Cardiac muscle cell (in vitro differentiated cells and primary cell): ENCODE results near the gene HNRNPUL1. TPM values are rescaled to one million over a fixed set of nuclear protein-coding genes. Genes with fewer than 3 reads are reported as not detected.

ENCODE experiments used
- DNase-seq, 2 donors: peaks; one replicate each; pipeline versions ENCODE4 v3.0.0 to v3.0.0-alpha.2; 2010 to 2017; ENCODE audit warnings: low read depth in 1 of 2, low spot score in 1 of 2
- H3K27ac ChIP-seq: fragments of 200-600 bp; sonication (generic); 2 replicates; pipeline ENCODE4 v1.5.1; 2016
- H3K27me3 ChIP-seq: fragments of 200-600 bp; sonication (generic); 2 replicates; pipeline ENCODE4 v1.6.0; 2016; ENCODE audit warnings: control low read depth
- H3K36me3 ChIP-seq: fragments of 200-600 bp; sonication (generic); 2 replicates; pipeline ENCODE4 v1.5.1; 2016; ENCODE audit warnings: control low read depth
- H3K4me1 ChIP-seq: fragments of 200-600 bp; sonication (generic); 2 replicates; pipeline ENCODE4 v1.8.1; 2017; ENCODE audit warnings: low read depth, mild to moderate bottlenecking, mixed run types
- H3K4me3 ChIP-seq: fragments of 200-600 bp; sonication (generic); 2 replicates; pipeline ENCODE4 v1.5.1; 2016; ENCODE audit warnings: mild to moderate bottlenecking
- H3K9me3 ChIP-seq: fragments of 200-600 bp; sonication (generic); 2 replicates; pipeline ENCODE4 v1.5.1; 2017; ENCODE audit warnings: low read depth, mild to moderate bottlenecking, control low read depth
- polyA plus RNA-seq: library from polyadenylated mRNA; unstranded; fragments of >200 nt; fragmentation: Nextera tagmentation; extraction: Ambion mirVana; gene quantifications from 2 replicates; pipeline ENCODE4 v1.2.1, GENCODE V29; 2016
- total RNA-seq: library from RNA; depleted of rRNA; stranded (reverse); fragments of >200 nt; gene quantifications from 2 replicates; pipeline ENCODE4 v1.2.3, GENCODE V29; 2016
- TF ChIP-seq, protein P1 (sequence below): IDR thresholded peaks from 2 replicates; pipeline ENCODE4 v1.5.1; 2012; ENCODE audit warnings: low read depth, mild to moderate bottlenecking, low read length

HNRNPUL1 gene
- total and polyA plus RNA-seq, 2 experiments from 2014 or later: 148 to 195 TPM

DNA sequence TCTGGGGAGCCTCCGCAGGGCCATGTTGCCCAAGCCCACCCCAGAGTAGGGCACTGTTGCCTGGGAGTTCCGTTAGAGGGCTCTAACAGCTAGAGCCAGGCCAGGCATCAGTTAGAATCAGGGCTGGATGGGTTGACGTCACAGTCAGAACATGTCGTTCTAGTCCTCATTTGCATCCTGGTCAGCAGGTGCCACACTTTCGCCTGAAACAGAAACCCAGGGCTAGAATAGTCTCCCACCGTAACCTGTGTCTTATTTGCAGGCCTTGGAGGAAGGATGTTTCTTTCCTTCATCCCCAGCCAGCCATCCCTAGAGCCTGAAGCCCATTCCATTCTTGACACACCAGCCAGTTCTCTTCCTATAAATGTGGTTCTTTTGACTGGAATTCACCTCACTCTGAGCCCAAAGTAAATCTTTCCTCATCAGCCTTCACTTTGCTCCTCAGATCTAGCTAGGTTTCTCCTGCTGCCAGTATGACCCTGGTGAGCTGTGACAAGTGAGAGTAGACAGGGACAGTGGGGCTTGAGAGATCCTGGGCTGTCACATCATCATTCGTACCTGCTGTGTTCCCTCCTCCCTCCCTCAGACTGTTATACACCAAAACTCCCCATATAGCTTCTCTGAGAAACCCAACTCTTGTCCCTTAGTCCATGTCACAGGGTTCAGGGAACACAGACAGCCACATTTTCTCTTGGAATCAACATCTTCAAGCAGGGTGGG lies 33.6 kb downstream of the HNRNPUL1 start:
- no peak for DNase-seq
- TF ChIP-seq, protein P1, sequence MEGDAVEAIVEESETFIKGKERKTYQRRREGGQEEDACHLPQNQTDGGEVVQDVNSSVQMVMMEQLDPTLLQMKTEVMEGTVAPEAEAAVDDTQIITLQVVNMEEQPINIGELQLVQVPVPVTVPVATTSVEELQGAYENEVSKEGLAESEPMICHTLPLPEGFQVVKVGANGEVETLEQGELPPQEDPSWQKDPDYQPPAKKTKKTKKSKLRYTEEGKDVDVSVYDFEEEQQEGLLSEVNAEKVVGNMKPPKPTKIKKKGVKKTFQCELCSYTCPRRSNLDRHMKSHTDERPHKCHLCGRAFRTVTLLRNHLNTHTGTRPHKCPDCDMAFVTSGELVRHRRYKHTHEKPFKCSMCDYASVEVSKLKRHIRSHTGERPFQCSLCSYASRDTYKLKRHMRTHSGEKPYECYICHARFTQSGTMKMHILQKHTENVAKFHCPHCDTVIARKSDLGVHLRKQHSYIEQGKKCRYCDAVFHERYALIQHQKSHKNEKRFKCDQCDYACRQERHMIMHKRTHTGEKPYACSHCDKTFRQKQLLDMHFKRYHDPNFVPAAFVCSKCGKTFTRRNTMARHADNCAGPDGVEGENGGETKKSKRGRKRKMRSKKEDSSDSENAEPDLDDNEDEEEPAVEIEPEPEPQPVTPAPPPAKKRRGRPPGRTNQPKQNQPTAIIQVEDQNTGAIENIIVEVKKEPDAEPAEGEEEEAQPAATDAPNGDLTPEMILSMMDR: no peak

DNA sequence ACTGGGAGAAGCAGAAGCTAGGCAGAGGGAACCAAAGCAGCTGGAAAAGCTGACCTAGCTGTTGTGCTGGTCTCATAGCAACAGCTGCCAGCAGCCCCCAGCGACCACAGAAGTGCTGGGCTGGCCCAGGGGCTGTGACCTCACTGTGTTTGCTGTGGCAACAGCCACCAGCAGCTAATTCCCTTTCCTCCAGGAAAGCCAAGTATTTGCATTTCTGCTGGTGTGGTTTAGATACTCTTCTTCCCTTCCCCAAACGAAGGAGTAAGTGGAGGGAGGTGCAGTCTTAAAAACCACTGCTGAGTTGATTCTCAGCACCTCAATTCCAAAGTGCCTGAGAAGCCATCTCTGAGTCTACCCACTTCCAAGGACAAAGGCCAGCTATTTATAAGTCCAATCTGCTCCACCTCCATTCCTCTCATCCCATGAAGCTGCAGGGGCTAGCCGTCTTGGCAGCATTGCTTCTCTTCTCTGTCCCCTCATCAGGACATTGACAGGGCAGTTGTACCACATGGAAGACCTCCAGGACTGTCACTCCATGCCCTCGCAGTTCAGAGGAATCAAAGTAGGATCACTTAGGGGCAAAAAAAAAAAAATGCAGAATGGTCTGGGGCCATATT lies 34.3 kb downstream of the HNRNPUL1 start:
- DNase-seq: peak; percentile 85 to 87
- TF ChIP-seq, protein P1: no peak
- H3K4me3 ChIP-seq: no peak overlapping the region
- no peaks in the 10 kb centered on the region for H3K27me3 ChIP-seq
- H3K27ac ChIP-seq: peak overlapping the region; percentile 93
- H3K36me3 ChIP-seq: peaks cover 46% of the 10 kb centered on the region
- H3K9me3 ChIP-seq: no peaks in the 10 kb centered on the region
- H3K4me1 ChIP-seq: peaks cover 58% of the 10 kb centered on the region

More for the DNA sequence above, 33.6 kb downstream of the HNRNPUL1 start:
- no peaks in the 10 kb centered on the region for H3K9me3 ChIP-seq
- peak overlapping the region; percentile 93 for H3K27ac ChIP-seq
- H3K4me3 ChIP-seq: no peak overlapping the region
- H3K36me3 ChIP-seq: peaks cover 48% of the 10 kb centered on the region
- peaks cover 58% of the 10 kb centered on the region for H3K4me1 ChIP-seq
- no peaks in the 10 kb centered on the region for H3K27me3 ChIP-seq

GRCh38 chr19:41299046-41299754 lies 35.0 kb downstream of the HNRNPUL1 start:
- Histone ChIP-seq H3K27me3 (no peaks in the 10 kb centered on the region), H3K36me3 (peaks cover 46% of the 10 kb centered on the region), H3K4me1 (peaks cover 58% of the 10 kb centered on the region), H3K9me3 (no peaks in the 10 kb centered on the region), H3K27ac (peak overlapping the region; percentile 93), H3K4me3 (no peak overlapping the region)
- TF ChIP-seq, protein P1: no peak
- DNase-seq: no peak

DNA sequence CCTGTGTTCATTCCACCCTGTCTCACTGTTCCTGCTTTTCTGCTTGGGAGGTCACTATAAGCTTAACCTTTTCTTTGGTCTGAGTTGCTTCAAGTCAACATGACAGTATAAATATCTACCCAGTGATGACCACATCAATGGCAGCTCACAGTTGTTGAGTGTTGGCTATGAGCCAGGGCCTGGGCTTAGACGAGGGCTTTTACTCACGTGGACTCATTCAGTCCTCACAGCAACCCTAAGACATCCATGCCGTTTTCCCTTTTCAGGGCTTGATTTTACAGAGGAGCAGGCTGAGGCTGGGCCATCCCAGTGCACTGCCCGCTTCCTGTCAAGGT lies 35.5 kb downstream of the HNRNPUL1 start:
- peak; percentile 78 to 90 for DNase-seq
- Histone ChIP-seq H3K27me3 (no peaks in the 10 kb centered on the region), H3K4me3 (no peak overlapping the region), H3K27ac (peak overlapping the region; percentile 93), H3K36me3 (peaks cover 46% of the 10 kb centered on the region), H3K4me1 (peaks cover 57% of the 10 kb centered on the region), H3K9me3 (no peaks in the 10 kb centered on the region)
- TF ChIP-seq, protein P1: no peak

DNA sequence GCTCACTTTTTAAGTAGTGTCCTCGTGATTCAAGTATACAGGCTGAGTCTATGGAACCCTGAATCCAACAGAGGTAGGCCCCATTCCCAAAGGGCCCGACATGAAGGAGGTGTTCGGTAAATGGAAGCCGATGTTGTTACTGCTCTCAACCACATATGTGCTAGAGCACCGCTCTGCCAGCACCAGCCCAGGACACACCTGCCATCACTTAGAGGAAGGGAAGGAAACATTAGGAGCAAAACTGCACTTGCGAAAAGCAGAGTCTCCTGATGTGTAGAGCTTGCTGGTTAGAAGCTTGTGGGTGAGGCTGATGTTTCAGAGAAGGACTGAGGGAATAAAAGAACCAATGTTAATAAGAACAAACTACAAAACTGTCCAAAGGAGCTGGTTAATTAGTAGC lies 36.4 kb downstream of the HNRNPUL1 start:
- no peak for DNase-seq
- Histone ChIP-seq H3K4me3 (no peak overlapping the region), H3K4me1 (peaks cover 48% of the 10 kb centered on the region), H3K27ac (peak overlapping the region; percentile 93), H3K36me3 (peaks cover 49% of the 10 kb centered on the region), H3K9me3 (no peaks in the 10 kb centered on the region), H3K27me3 (no peaks in the 10 kb centered on the region)
- TF ChIP-seq, protein P1: no peak
